ENCODE results near the gene SRPK2.

The SRPK2 gene

GRCh38 chr7:105101864-105102263, 286.9 kb downstream of the SRPK2 start:
- Histone ChIP-seq H3K27me3 (replicated peaks in 2 of 5; ENCODE audit: control insufficient read depth in 4 of 5, insufficient read depth in 5 of 5, low read length in 4 of 5) (no peaks in the 10 kb centered on the region), H3K4me3 (ENCODE audit: control insufficient read depth in 1 of 7, extremely low read depth in 1 of 7, insufficient read depth in 4 of 7, low read depth in 2 of 7, low read length in 6 of 7) (no peak overlapping the region), H3K27ac (ENCODE audit: insufficient read depth in 1 of 2, low read depth in 1 of 2, low read length in 2 of 2, poor library complexity in 1 of 2, severe bottlenecking in 2 of 2) (no peak overlapping the region), H3K4me1 (ENCODE audit: control extremely low read depth in 1 of 4, control insufficient read depth in 4 of 4, insufficient read depth in 4 of 4, low read length in 3 of 4) (no peaks in the 10 kb centered on the region), H3K36me3 (ENCODE audit: control insufficient read depth in 4 of 4, insufficient read depth in 4 of 4, low read length in 3 of 4) (peaks cover 14 to 74% (median 41%) of the 10 kb centered on the region in 4 experiments), H3K9me3 (ENCODE audit: control extremely low read depth in 1 of 5, control insufficient read depth in 4 of 5, insufficient read depth in 2 of 5, low read depth in 1 of 5, low read length in 4 of 5) (no peaks in the 10 kb centered on the region)
- DNase-seq, result no peak
- WGBS (ENCODE audit: insufficient coverage), result 96% methylated on average over 3 of the region's 4 CpGs
- POLR2A ChIA-PET, result no interaction called here
- CTCF ChIA-PET, result no interaction called here

- ChIA-PET POLR2A (no interaction called here), CTCF (interaction anchor here (0.8 to 1.3 kb wide), 2 partner anchors 10 to 108 kb away, joined by 3 to 4 read pairs; no protein-coding TSS in a partner anchor)
- Histone ChIP-seq H3K4me3 (ENCODE audit: control insufficient read depth in 1 of 7, extremely low read depth in 1 of 7, insufficient read depth in 4 of 7, low read depth in 2 of 7, low read length in 6 of 7) (no peak overlapping the region), H3K4me1 (ENCODE audit: control extremely low read depth in 1 of 4, control insufficient read depth in 4 of 4, insufficient read depth in 4 of 4, low read length in 3 of 4) (no peaks in the 10 kb centered on the region), H3K27ac (ENCODE audit: insufficient read depth in 1 of 2, low read depth in 1 of 2, low read length in 2 of 2, poor library complexity in 1 of 2, severe bottlenecking in 2 of 2) (no peak overlapping the region), H3K36me3 (ENCODE audit: control insufficient read depth in 4 of 4, insufficient read depth in 4 of 4, low read length in 3 of 4) (peaks cover 6 to 68% (median 36%) of the 10 kb centered on the region in 4 experiments), H3K9me3 (ENCODE audit: control extremely low read depth in 1 of 5, control insufficient read depth in 4 of 5, insufficient read depth in 2 of 5, low read depth in 1 of 5, low read length in 4 of 5) (no peaks in the 10 kb centered on the region), H3K27me3 (replicated peaks in 2 of 5; ENCODE audit: control insufficient read depth in 4 of 5, insufficient read depth in 5 of 5, low read length in 4 of 5) (no peaks in the 10 kb centered on the region)
- WGBS (ENCODE audit: insufficient coverage), result 90% methylated on average over 2 of the region's 2 CpGs
- DNase-seq, result no peak
Observed at GRCh38 chr7:105098863-105099515, 289.7 kb downstream of the SRPK2 start.

GRCh38 chr7:105097619-105098018, 291.1 kb downstream of the SRPK2 start:
- no peaks in the 10 kb centered on the region for H3K4me1 ChIP-seq (ENCODE audit: control extremely low read depth in 1 of 4, control insufficient read depth in 4 of 4, insufficient read depth in 4 of 4, low read length in 3 of 4)
- no peak overlapping the region for H3K27ac ChIP-seq (ENCODE audit: insufficient read depth in 1 of 2, low read depth in 1 of 2, low read length in 2 of 2, poor library complexity in 1 of 2, severe bottlenecking in 2 of 2)
- H3K9me3 ChIP-seq (ENCODE audit: control extremely low read depth in 1 of 5, control insufficient read depth in 4 of 5, insufficient read depth in 2 of 5, low read depth in 1 of 5, low read length in 4 of 5), result no peaks in the 10 kb centered on the region
- no peaks in the 10 kb centered on the region for H3K27me3 ChIP-seq (replicated peaks in 2 of 5; ENCODE audit: control insufficient read depth in 4 of 5, insufficient read depth in 5 of 5, low read length in 4 of 5)
- POLR2A ChIA-PET, result interaction anchor here (0.8 kb wide), 1 partner anchor 16 kb away, joined by 3 read pairs; no protein-coding TSS in a partner anchor
- no peak overlapping the region for H3K4me3 ChIP-seq (ENCODE audit: control insufficient read depth in 1 of 7, extremely low read depth in 1 of 7, insufficient read depth in 4 of 7, low read depth in 2 of 7, low read length in 6 of 7)
- WGBS (ENCODE audit: insufficient coverage), result 100% methylated on average over 4 of the region's 7 CpGs
- CTCF ChIA-PET, result interaction anchor here (0.9 kb wide), 1 partner anchor 11 kb away, joined by 4 read pairs; no protein-coding TSS in a partner anchor
- DNase-seq, result no peak
- peaks cover 3 to 67% (median 34%) of the 10 kb centered on the region in 4 experiments for H3K36me3 ChIP-seq (ENCODE audit: control insufficient read depth in 4 of 4, insufficient read depth in 4 of 4, low read length in 3 of 4)

GRCh38 chr7:105096306-105096705, 292.4 kb downstream of the SRPK2 start:
- Histone ChIP-seq H3K9me3 (ENCODE audit: control extremely low read depth in 1 of 5, control insufficient read depth in 4 of 5, insufficient read depth in 2 of 5, low read depth in 1 of 5, low read length in 4 of 5) (no peaks in the 10 kb centered on the region), H3K4me1 (ENCODE audit: control extremely low read depth in 1 of 4, control insufficient read depth in 4 of 4, insufficient read depth in 4 of 4, low read length in 3 of 4) (no peaks in the 10 kb centered on the region), H3K36me3 (ENCODE audit: control insufficient read depth in 4 of 4, insufficient read depth in 4 of 4, low read length in 3 of 4) (peaks cover 3 to 69% (median 35%) of the 10 kb centered on the region in 4 experiments), H3K27me3 (replicated peaks in 2 of 5; ENCODE audit: control insufficient read depth in 4 of 5, insufficient read depth in 5 of 5, low read length in 4 of 5) (no peaks in the 10 kb centered on the region), H3K27ac (ENCODE audit: insufficient read depth in 1 of 2, low read depth in 1 of 2, low read length in 2 of 2, poor library complexity in 1 of 2, severe bottlenecking in 2 of 2) (no peak overlapping the region), H3K4me3 (ENCODE audit: control insufficient read depth in 1 of 7, extremely low read depth in 1 of 7, insufficient read depth in 4 of 7, low read depth in 2 of 7, low read length in 6 of 7) (no peak overlapping the region)
- no CpG with 5 or more reads among the region's 3 CpGs for WGBS (ENCODE audit: insufficient coverage)
- POLR2A ChIA-PET, result interaction anchor here (0.8 kb wide), 1 partner anchor 9 kb away, joined by 3 read pairs; no protein-coding TSS in a partner anchor
- DNase-seq, result no peak
- CTCF ChIA-PET, result interaction anchor here (1.5 kb wide), 1 partner anchor 22 kb away, joined by 3 read pairs; no protein-coding TSS in a partner anchor

GRCh38 chr7:105094966-105095365, 293.8 kb downstream of the SRPK2 start:
- ChIA-PET POLR2A (no interaction called here), CTCF (interaction anchor here (1.0 to 1.5 kb wide), 2 partner anchors 12 to 23 kb away, joined by 3 read pairs; no protein-coding TSS in a partner anchor)
- H3K27me3 ChIP-seq (replicated peaks in 2 of 5; ENCODE audit: control insufficient read depth in 4 of 5, insufficient read depth in 5 of 5, low read length in 4 of 5), result no peaks in the 10 kb centered on the region
- H3K9me3 ChIP-seq (ENCODE audit: control extremely low read depth in 1 of 5, control insufficient read depth in 4 of 5, insufficient read depth in 2 of 5, low read depth in 1 of 5, low read length in 4 of 5), result no peaks in the 10 kb centered on the region
- no peak overlapping the region for H3K27ac ChIP-seq (ENCODE audit: insufficient read depth in 1 of 2, low read depth in 1 of 2, low read length in 2 of 2, poor library complexity in 1 of 2, severe bottlenecking in 2 of 2)
- no peak overlapping the region for H3K4me3 ChIP-seq (ENCODE audit: control insufficient read depth in 1 of 7, extremely low read depth in 1 of 7, insufficient read depth in 4 of 7, low read depth in 2 of 7, low read length in 6 of 7)
- no peaks in the 10 kb centered on the region for H3K4me1 ChIP-seq (ENCODE audit: control extremely low read depth in 1 of 4, control insufficient read depth in 4 of 4, insufficient read depth in 4 of 4, low read length in 3 of 4)
- no peak for DNase-seq
- H3K36me3 ChIP-seq (ENCODE audit: control insufficient read depth in 4 of 4, insufficient read depth in 4 of 4, low read length in 3 of 4), result peaks cover 0 to 63% (median 34%) of the 10 kb centered on the region in 4 experiments

DNA sequence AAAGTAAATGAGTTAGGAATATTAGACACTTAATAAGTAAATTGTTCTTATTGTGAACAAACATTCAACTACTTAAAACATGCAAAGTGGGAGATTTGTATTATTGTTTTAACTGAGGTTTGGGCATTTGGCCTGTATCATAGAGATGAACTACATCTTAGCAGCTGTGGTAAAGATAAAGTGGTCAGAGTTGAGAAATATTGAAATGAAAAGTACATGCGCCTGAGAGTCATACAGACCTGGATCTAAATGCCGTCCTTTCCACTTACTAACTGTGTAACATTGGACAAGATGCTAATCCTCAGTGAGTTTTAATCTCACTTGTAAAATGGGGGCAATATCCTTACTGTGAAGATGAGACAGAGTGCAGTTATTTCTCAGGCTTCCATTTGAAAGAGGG, 300.3 kb downstream of the SRPK2 start:
- 100% methylated on average over 1 of the region's 2 CpGs for WGBS (ENCODE audit: insufficient coverage)
- H3K27me3 ChIP-seq (replicated peaks in 2 of 5; ENCODE audit: control insufficient read depth in 4 of 5, insufficient read depth in 5 of 5, low read length in 4 of 5), result no peaks in the 10 kb centered on the region
- POLR2A ChIA-PET, result no interaction called here
- no peaks in the 10 kb centered on the region for H3K9me3 ChIP-seq (ENCODE audit: control extremely low read depth in 1 of 5, control insufficient read depth in 4 of 5, insufficient read depth in 2 of 5, low read depth in 1 of 5, low read length in 4 of 5)
- CTCF ChIA-PET, result interaction anchor here (0.8 kb wide), 1 partner anchor 22 kb away, joined by 3 read pairs; no protein-coding TSS in a partner anchor
- no peak for DNase-seq
- H3K36me3 ChIP-seq (ENCODE audit: control insufficient read depth in 4 of 4, insufficient read depth in 4 of 4, low read length in 3 of 4), result peaks cover 15 to 54% (median 35%) of the 10 kb centered on the region in 4 experiments
- H3K4me1 ChIP-seq (ENCODE audit: control extremely low read depth in 1 of 4, control insufficient read depth in 4 of 4, insufficient read depth in 4 of 4, low read length in 3 of 4), result no peaks in the 10 kb centered on the region
- no peak overlapping the region for H3K27ac ChIP-seq (ENCODE audit: insufficient read depth in 1 of 2, low read depth in 1 of 2, low read length in 2 of 2, poor library complexity in 1 of 2, severe bottlenecking in 2 of 2)
- no peak overlapping the region for H3K4me3 ChIP-seq (ENCODE audit: control insufficient read depth in 1 of 7, extremely low read depth in 1 of 7, insufficient read depth in 4 of 7, low read depth in 2 of 7, low read length in 6 of 7)

- WGBS (ENCODE audit: insufficient coverage), result 87% methylated on average over 3 of the region's 6 CpGs
- H3K4me3 ChIP-seq (ENCODE audit: control insufficient read depth in 1 of 7, extremely low read depth in 1 of 7, insufficient read depth in 4 of 7, low read depth in 2 of 7, low read length in 6 of 7), result no peak overlapping the region
- no peaks in the 10 kb centered on the region for H3K4me1 ChIP-seq (ENCODE audit: control extremely low read depth in 1 of 4, control insufficient read depth in 4 of 4, insufficient read depth in 4 of 4, low read length in 3 of 4)
- H3K36me3 ChIP-seq (ENCODE audit: control insufficient read depth in 4 of 4, insufficient read depth in 4 of 4, low read length in 3 of 4), result peaks cover 16 to 56% (median 36%) of the 10 kb centered on the region in 4 experiments
- no peaks in the 10 kb centered on the region for H3K27me3 ChIP-seq (replicated peaks in 2 of 5; ENCODE audit: control insufficient read depth in 4 of 5, insufficient read depth in 5 of 5, low read length in 4 of 5)
- DNase-seq, result no peak
- ChIA-PET POLR2A (no interaction called here), CTCF (interaction anchor here (0.8 to 1.0 kb wide), 2 partner anchors 13 to 23 kb away, joined by 3 to 5 read pairs; no protein-coding TSS in a partner anchor)
- H3K27ac ChIP-seq (ENCODE audit: insufficient read depth in 1 of 2, low read depth in 1 of 2, low read length in 2 of 2, poor library complexity in 1 of 2, severe bottlenecking in 2 of 2), result no peak overlapping the region
- no peaks in the 10 kb centered on the region for H3K9me3 ChIP-seq (ENCODE audit: control extremely low read depth in 1 of 5, control insufficient read depth in 4 of 5, insufficient read depth in 2 of 5, low read depth in 1 of 5, low read length in 4 of 5)
Observed at GRCh38 chr7:105087981-105088380, 300.7 kb downstream of the SRPK2 start.
